ENCODE measurements around the gene MFAP3.
A peak's percentile ranks its signal among the peaks of the same experiment; 100 is the strongest.

MFAP3 gene

GRCh38 chr5:154072414-154073171 is 33.8 kb downstream of the MFAP3 start:
- TF ChIP-seq CTCF (IDR thresholded peaks at IDR 0.05), result peak; percentile 85
- H3K36me3 ChIP-seq, result no peaks in the 10 kb centered on the region

GRCh38 chr5:154076240-154076922 is 37.6 kb downstream of the MFAP3 start:
- no peaks in the 10 kb centered on the region for H3K9me3 ChIP-seq
- no peak overlapping the region for H3K27ac ChIP-seq
- no peak overlapping the region for H3K4me3 ChIP-seq (ENCODE audit: low read depth in 1 of 2, low read length in 1 of 2)
- peaks cover 9 to 16% of the 10 kb centered on the region in 2 experiments for H3K4me1 ChIP-seq (ENCODE audit: control insufficient read depth in 1 of 2, insufficient read depth in 1 of 2, low read depth in 1 of 2, low read length in 1 of 2)
- no peak for TF ChIP-seq CTCF (IDR thresholded peaks at IDR 0.05)
- no peaks in the 10 kb centered on the region for H3K27me3 ChIP-seq
- H3K36me3 ChIP-seq, result no peaks in the 10 kb centered on the region

More at GRCh38 chr5:154072414-154073171, 33.8 kb downstream of the MFAP3 start:
- no peak overlapping the region for H3K4me3 ChIP-seq (ENCODE audit: low read depth in 1 of 2, low read length in 1 of 2)
- H3K27ac ChIP-seq, result no peak overlapping the region
- H3K27me3 ChIP-seq, result no peaks in the 10 kb centered on the region
- peaks cover under 1 to 9% of the 10 kb centered on the region in 2 experiments for H3K4me1 ChIP-seq (ENCODE audit: control insufficient read depth in 1 of 2, insufficient read depth in 1 of 2, low read depth in 1 of 2, low read length in 1 of 2)
- no peaks in the 10 kb centered on the region for H3K9me3 ChIP-seq

- H3K4me1 ChIP-seq (ENCODE audit: control insufficient read depth in 1 of 2, insufficient read depth in 1 of 2, low read depth in 1 of 2, low read length in 1 of 2), result peaks cover 3 to 16% of the 10 kb centered on the region in 2 experiments
- no peaks in the 10 kb centered on the region for H3K27me3 ChIP-seq
- no peaks in the 10 kb centered on the region for H3K36me3 ChIP-seq
- no peak overlapping the region for H3K27ac ChIP-seq
- H3K4me3 ChIP-seq (ENCODE audit: low read depth in 1 of 2, low read length in 1 of 2), result no peak overlapping the region
- no peak for TF ChIP-seq CTCF (IDR thresholded peaks at IDR 0.05)
- no peaks in the 10 kb centered on the region for H3K9me3 ChIP-seq
Observed at GRCh38 chr5:154077696-154078095, 38.9 kb downstream of the MFAP3 start.

- H3K36me3 ChIP-seq, result no peaks in the 10 kb centered on the region
- H3K27ac ChIP-seq, result no peak overlapping the region
- H3K4me1 ChIP-seq (ENCODE audit: control insufficient read depth in 1 of 2, insufficient read depth in 1 of 2, low read depth in 1 of 2, low read length in 1 of 2), result peaks cover 3 to 16% of the 10 kb centered on the region in 2 experiments
- no peaks in the 10 kb centered on the region for H3K9me3 ChIP-seq
- H3K27me3 ChIP-seq, result no peaks in the 10 kb centered on the region
- H3K4me3 ChIP-seq (ENCODE audit: low read depth in 1 of 2, low read length in 1 of 2), result no peak overlapping the region
- TF ChIP-seq CTCF (IDR thresholded peaks at IDR 0.05), result no peak
Observed at GRCh38 chr5:154078272-154078671, 39.5 kb downstream of the MFAP3 start.

- no peaks in the 10 kb centered on the region for H3K36me3 ChIP-seq
- TF ChIP-seq CTCF (IDR thresholded peaks at IDR 0.05), result no peak
- no peaks in the 10 kb centered on the region for H3K9me3 ChIP-seq
- no peaks in the 10 kb centered on the region for H3K27me3 ChIP-seq
- no peak overlapping the region for H3K27ac ChIP-seq
- peaks cover 0 to 16% of the 10 kb centered on the region in 2 experiments for H3K4me1 ChIP-seq (ENCODE audit: control insufficient read depth in 1 of 2, insufficient read depth in 1 of 2, low read depth in 1 of 2, low read length in 1 of 2)
- no peak overlapping the region for H3K4me3 ChIP-seq (ENCODE audit: low read depth in 1 of 2, low read length in 1 of 2)
Observed at GRCh38 chr5:154081246-154081645, 42.5 kb downstream of the MFAP3 start.
